Umbilical cord (tissue), 2 donors: ENCODE measurements around the gene ST6GALNAC4. TPM values are rescaled to one million over a fixed set of nuclear protein-coding genes. Genes with fewer than 3 reads are reported as not detected.

ENCODE experiments used
- DNase-seq: peaks from one replicate; pipeline ENCODE4 v3.0.0-alpha.2; 2015; ENCODE audit warnings: low spot score
- total RNA-seq: library from RNA; depleted of rRNA; stranded (reverse); fragments of >200 nt; gene quantifications from one replicate; pipeline ENCODE4 v1.2.3, GENCODE V29; 2014; ENCODE audit warnings: low replicate concordance; ENCODE audit not compliant: insufficient read depth

The ST6GALNAC4 gene
- total RNA-seq, 1 donor from 2014 or later, result 16.9 TPM

GRCh38 chr9:127929625-127929979 is 12.8 kb upstream of the ST6GALNAC4 start:
- DNase-seq, result no peak

- DNase-seq, result no peak
These were observed 12.1 kb upstream of the ST6GALNAC4 start for GRCh38 chr9:127928676-127929624.

GRCh38 chr9:127927988-127928675 is 11.3 kb upstream of the ST6GALNAC4 start:
- no peak for DNase-seq

- no peak for DNase-seq
These were observed 10.6 kb upstream of the ST6GALNAC4 start for GRCh38 chr9:127927201-127927987.

GRCh38 chr9:127926906-127927200 is 10.0 kb upstream of the ST6GALNAC4 start:
- DNase-seq, result no peak

- no peak for DNase-seq
These were observed 9.4 kb upstream of the ST6GALNAC4 start for GRCh38 chr9:127925959-127926905.

GRCh38 chr9:127924736-127925444 is 8.0 kb upstream of the ST6GALNAC4 start:
- no peak for DNase-seq

GRCh38 chr9:127923771-127924170 is 6.9 kb upstream of the ST6GALNAC4 start:
- no peak for DNase-seq

- DNase-seq, result no peak
These were observed 6.2 kb upstream of the ST6GALNAC4 start for GRCh38 chr9:127923046-127923445.

GRCh38 chr9:127921557-127922120 is 4.8 kb upstream of the ST6GALNAC4 start:
- DNase-seq, result no peak

GRCh38 chr9:127920794-127921193 is 4.0 kb upstream of the ST6GALNAC4 start:
- DNase-seq, result no peak

- DNase-seq, result peak; percentile 88
These were observed 2.5 kb upstream of the ST6GALNAC4 start for GRCh38 chr9:127919253-127919815.

- no peak for DNase-seq
These were observed 1.6 kb upstream of the ST6GALNAC4 start for GRCh38 chr9:127918183-127919107.

- DNase-seq, result no peak
These were observed 762 bp upstream of the ST6GALNAC4 start for GRCh38 chr9:127917603-127918002.

GRCh38 chr9:127915801-127916719 is 781 bp downstream of the ST6GALNAC4 start:
- DNase-seq, result no peak

- no peak for DNase-seq
These were observed 1.5 kb downstream of the ST6GALNAC4 start for GRCh38 chr9:127915325-127915752.

GRCh38 chr9:127913682-127914081 is 3.2 kb downstream of the ST6GALNAC4 start:
- DNase-seq, result no peak
